Activated CD4-positive, alpha-beta memory T cell treated with anti-CD3 and anti-CD28 coated beads, Interleukin-2, amount 10 ng/mL, durations not matched to agents 7 days and 5 days (primary cell): ENCODE data around the gene DNM3. TPM values are rescaled to one million over a fixed set of nuclear protein-coding genes. Genes with fewer than 3 reads are reported as not detected.
"Not testable (repeated sequence)": the region's sequence is repeated elsewhere in the genome, so short reads cannot be mapped to it uniquely, and the experiment has no call there.

Source experiments
- CTCF ChIA-PET: fragments of 350-600 bp; sonication (Branson Sonifier 250); formaldehyde crosslinking; loops from one replicate; lab custom pipeline; 2021; ENCODE audit warnings: antibody characterized with exemption, inconsistent platforms; lab: Charles Lee
- POLR2A ChIA-PET: fragments of 350-600 bp; sonication (Branson Sonifier 250); formaldehyde crosslinking; loops from one replicate; lab custom pipeline; 2021; ENCODE audit warnings: antibody characterized with exemption; lab: Charles Lee
- DNase-seq: peaks from one replicate; pipeline ENCODE4 v3.0.0-alpha.2; 2020
- H3K27ac Mint-ChIP-seq: one replicate; pipeline ENCODE4 v1.8.0; 2021; ENCODE audit warnings: mild to moderate bottlenecking, mixed read lengths
- H3K27me3 Mint-ChIP-seq: one replicate; pipeline ENCODE4 v1.8.0; 2021; ENCODE audit warnings: mixed read lengths
- H3K36me3 Mint-ChIP-seq: one replicate; pipeline ENCODE4 v1.8.0; 2021; ENCODE audit warnings: low read depth, mixed read lengths
- H3K4me1 Mint-ChIP-seq: one replicate; pipeline ENCODE4 v1.8.0; 2021; ENCODE audit warnings: mixed read lengths
- H3K4me3 Mint-ChIP-seq: one replicate; pipeline ENCODE4 v1.8.0; 2021; ENCODE audit warnings: mild to moderate bottlenecking, mixed read lengths
- H3K9me3 Mint-ChIP-seq: one replicate; pipeline ENCODE4 v1.8.0; 2021; ENCODE audit warnings: mixed read lengths
- total RNA-seq, 2 experiments: library from RNA; stranded (reverse); gene quantifications; one replicate each; pipeline ENCODE4 v1.2.3, GENCODE V29; 2021

Gene DNM3
- total RNA-seq, 2 experiments from 2014 or later, result 2.0 to 2.2 TPM

GRCh38 chr1:172001288-172001687 lies 160.0 kb downstream of the DNM3 start:
- H3K27me3 Mint-ChIP-seq, result no peaks in the 10 kb centered on the region
- POLR2A ChIA-PET, result no interaction called here
- CTCF ChIA-PET, result interaction anchor here (1.9 to 3.0 kb wide), 3 partner anchors 13 to 443 kb away, joined by 4 to 27 read pairs (median 16); partner anchors contain the start of gene PIGC

GRCh38 chr1:172002725-172003345 lies 161.5 kb downstream of the DNM3 start:
- Mint-ChIP-seq H3K27me3 (no peaks in the 10 kb centered on the region), H3K4me3 (no peak overlapping the region), H3K9me3 (no peaks in the 10 kb centered on the region), H3K27ac (no peak overlapping the region), H3K36me3 (no peaks in the 10 kb centered on the region), H3K4me1 (no peaks in the 10 kb centered on the region)
- ChIA-PET POLR2A (no interaction called here), CTCF (interaction anchor here (0.7 to 3.0 kb wide), 26 partner anchors 9 to 717 kb away, joined by 3 to 27 read pairs (median 4); partner anchors contain the start of genes DNM3, PIGC and SUCO)
- DNase-seq, result no peak

More at GRCh38 chr1:172001288-172001687, 160.0 kb downstream of the DNM3 start:
- H3K4me3 Mint-ChIP-seq, result no peak overlapping the region
- H3K9me3 Mint-ChIP-seq, result no peaks in the 10 kb centered on the region
- no peak overlapping the region for H3K27ac Mint-ChIP-seq
- DNase-seq, result no peak
- no peaks in the 10 kb centered on the region for H3K36me3 Mint-ChIP-seq
- H3K4me1 Mint-ChIP-seq, result no peaks in the 10 kb centered on the region

GRCh38 chr1:172003766-172004530 lies 162.7 kb downstream of the DNM3 start:
- Mint-ChIP-seq H3K27me3 (no peaks in the 10 kb centered on the region), H3K27ac (no peak overlapping the region), H3K4me3 (no peak overlapping the region), H3K4me1 (no peaks in the 10 kb centered on the region), H3K36me3 (no peaks in the 10 kb centered on the region), H3K9me3 (no peaks in the 10 kb centered on the region)
- CTCF ChIA-PET, result interaction anchor here (1.2 to 3.0 kb wide), 4 partner anchors 18 to 395 kb away, joined by 3 to 27 read pairs (median 5); no protein-coding TSS in a partner anchor
- POLR2A ChIA-PET, result no interaction called here
- DNase-seq, result no peak

GRCh38 chr1:172004671-172005070 lies 163.4 kb downstream of the DNM3 start:
- H3K4me3 Mint-ChIP-seq, result no peak overlapping the region
- no peaks in the 10 kb centered on the region for H3K9me3 Mint-ChIP-seq
- no peaks in the 10 kb centered on the region for H3K27me3 Mint-ChIP-seq
- H3K27ac Mint-ChIP-seq, result no peak overlapping the region
- DNase-seq, result no peak
- CTCF ChIA-PET, result interaction anchor here (0.6 to 1.2 kb wide), 3 partner anchors 19 to 670 kb away, joined by 4 to 5 read pairs (median 4); no protein-coding TSS in a partner anchor
- no peaks in the 10 kb centered on the region for H3K4me1 Mint-ChIP-seq
- POLR2A ChIA-PET, result no interaction called here
- H3K36me3 Mint-ChIP-seq, result no peaks in the 10 kb centered on the region

- Mint-ChIP-seq H3K4me3 (no peak overlapping the region), H3K27ac (no peak overlapping the region), H3K36me3 (no peaks in the 10 kb centered on the region), H3K9me3 (no peaks in the 10 kb centered on the region), H3K4me1 (no peaks in the 10 kb centered on the region), H3K27me3 (no peaks in the 10 kb centered on the region)
- no peak for DNase-seq
- ChIA-PET CTCF (no interaction called here), POLR2A (no interaction called here)
Measured at GRCh38 chr1:172005856-172006255, 164.6 kb downstream of the DNM3 start.

- Mint-ChIP-seq H3K36me3 (no peaks in the 10 kb centered on the region), H3K27ac (no peak overlapping the region), H3K4me1 (no peaks in the 10 kb centered on the region), H3K4me3 (no peak overlapping the region), H3K9me3 (no peaks in the 10 kb centered on the region), H3K27me3 (no peaks in the 10 kb centered on the region)
- CTCF ChIA-PET, result no interaction called here
- DNase-seq, result no peak
- POLR2A ChIA-PET, result no interaction called here
Measured at GRCh38 chr1:172006660-172007059, 165.4 kb downstream of the DNM3 start.

- POLR2A ChIA-PET, result no interaction called here
- DNase-seq, result no peak
Measured at GRCh38 chr1:172018727-172019311, 177.5 kb downstream of the DNM3 start.

GRCh38 chr1:172019976-172020375 lies 178.7 kb downstream of the DNM3 start:
- CTCF ChIA-PET, result no interaction called here
- H3K36me3 Mint-ChIP-seq, result no peaks in the 10 kb centered on the region
- H3K27ac Mint-ChIP-seq, result no peak overlapping the region
- no peak for DNase-seq
- H3K27me3 Mint-ChIP-seq, result peaks cover 14% of the 10 kb centered on the region
- no peaks in the 10 kb centered on the region for H3K4me1 Mint-ChIP-seq
- H3K4me3 Mint-ChIP-seq, result no peak overlapping the region
- no peaks in the 10 kb centered on the region for H3K9me3 Mint-ChIP-seq
- POLR2A ChIA-PET, result no interaction called here

More at GRCh38 chr1:172018727-172019311, 177.5 kb downstream of the DNM3 start:
- Mint-ChIP-seq H3K36me3 (no peaks in the 10 kb centered on the region), H3K4me1 (no peaks in the 10 kb centered on the region), H3K27ac (no peak overlapping the region), H3K9me3 (no peaks in the 10 kb centered on the region), H3K4me3 (no peak overlapping the region), H3K27me3 (peaks cover 15% of the 10 kb centered on the region)
- CTCF ChIA-PET, result no interaction called here

GRCh38 chr1:172024516-172024915 lies 183.2 kb downstream of the DNM3 start:
- ChIA-PET CTCF (no interaction called here), POLR2A (no interaction called here)
- Mint-ChIP-seq H3K4me1 (no peaks in the 10 kb centered on the region), H3K36me3 (no peaks in the 10 kb centered on the region), H3K4me3 (no peak overlapping the region), H3K27ac (no peak overlapping the region), H3K9me3 (peaks cover 2% of the 10 kb centered on the region), H3K27me3 (peaks cover 17% of the 10 kb centered on the region)
- DNase-seq, result no peak

GRCh38 chr1:172024944-172025738 lies 183.8 kb downstream of the DNM3 start:
- H3K4me3 Mint-ChIP-seq, H3K9me3 Mint-ChIP-seq, DNase-seq, POLR2A ChIA-PET, H3K4me1 Mint-ChIP-seq, H3K27ac Mint-ChIP-seq, CTCF ChIA-PET, H3K36me3 Mint-ChIP-seq: not testable (repeated sequence)
- H3K27me3 Mint-ChIP-seq, result peaks cover 13% of the 10 kb centered on the region

GRCh38 chr1:172040466-172040865 lies 199.2 kb downstream of the DNM3 start:
- H3K27ac Mint-ChIP-seq, result no peak overlapping the region
- H3K36me3 Mint-ChIP-seq, result no peaks in the 10 kb centered on the region
- H3K27me3 Mint-ChIP-seq, result no peaks in the 10 kb centered on the region
- ChIA-PET CTCF (no interaction called here), POLR2A (no interaction called here)
- H3K4me1 Mint-ChIP-seq, result peaks cover 9% of the 10 kb centered on the region
- no peak for DNase-seq
- no peak overlapping the region for H3K4me3 Mint-ChIP-seq
- peaks cover 4% of the 10 kb centered on the region for H3K9me3 Mint-ChIP-seq

GRCh38 chr1:172041102-172041501 lies 199.8 kb downstream of the DNM3 start:
- POLR2A ChIA-PET, result no interaction called here
- peaks cover 9% of the 10 kb centered on the region for H3K4me1 Mint-ChIP-seq
- DNase-seq, result no peak
- H3K4me3 Mint-ChIP-seq, result no peak overlapping the region
- no peaks in the 10 kb centered on the region for H3K36me3 Mint-ChIP-seq
- CTCF ChIA-PET, result no interaction called here
- H3K9me3 Mint-ChIP-seq, result peaks cover 4% of the 10 kb centered on the region
- no peak overlapping the region for H3K27ac Mint-ChIP-seq
- H3K27me3 Mint-ChIP-seq, result no peaks in the 10 kb centered on the region
